H1 (cell line): ENCODE data around the gene MYPN. TPM values are rescaled to one million over a fixed set of nuclear protein-coding genes. Genes with fewer than 3 reads are reported as not detected.

Source experiments
- CTCF ChIA-PET: fragments of 300-600 bp; sonication (Branson Sonifier 250); formaldehyde crosslinking; loops from one replicate; lab custom pipeline; 2021; ENCODE audit not compliant: partially characterized antibody; lab: Charles Lee
- POLR2A ChIA-PET: fragments of 300-600 bp; sonication (Branson Sonifier 250); formaldehyde crosslinking; loops from one replicate; lab custom pipeline; 2021; ENCODE audit warnings: inconsistent platforms; ENCODE audit not compliant: partially characterized antibody; lab: Charles Lee
- DNase-seq, 2 experiments: peaks; one replicate each; pipeline versions ENCODE4 v3.0.0 to v3.0.0-alpha.2; 2010 to 2022; ENCODE audit warnings: low spot score in 2 of 2, low read depth in 1 of 2, mixed read lengths in 1 of 2
- FAIRE-seq: peaks from 2 replicates; lab custom pipeline; 2011; peaks lifted over from hg19 to GRCh38; lab: Jason Lieb, UNC
- H2AFZ ChIP-seq: 2 replicates; pipeline ENCODE4 v1.8.1; 2012; ENCODE audit warnings: low read length, inconsistent platforms
- H2AK5ac ChIP-seq: 2 replicates; pipeline ENCODE4 v1.6.1; 2013; ENCODE audit warnings: low read depth, low read length
- H2BK120ac ChIP-seq: replicated peaks from 2 replicates; pipeline ENCODE3; 2013; ENCODE audit warnings: low read depth, low read length, inconsistent platforms
- H2BK12ac ChIP-seq: 2 replicates; pipeline ENCODE4 v1.6.1; 2013; ENCODE audit warnings: low read depth, low read length
- H2BK15ac ChIP-seq: 2 replicates; pipeline ENCODE4 v1.6.1; 2013; ENCODE audit warnings: low read length
- H2BK20ac ChIP-seq: 2 replicates; pipeline ENCODE4 v1.6.1; 2013; ENCODE audit warnings: low read length
- H2BK5ac ChIP-seq: 2 replicates; pipeline ENCODE4 v1.6.1; 2013; ENCODE audit warnings: low read depth, low read length
- H3K14ac ChIP-seq: 2 replicates; pipeline ENCODE4 v1.6.1; 2013; ENCODE audit warnings: inconsistent platforms; ENCODE audit not compliant: insufficient read length
- H3K18ac ChIP-seq: 2 replicates; pipeline ENCODE4 v1.6.1; 2013; ENCODE audit warnings: low read length; ENCODE audit errors: extremely low read depth
- H3K23ac ChIP-seq: 2 replicates; pipeline ENCODE4 v1.6.1; 2013; ENCODE audit warnings: inconsistent platforms; ENCODE audit not compliant: insufficient read length
- H3K23me2 ChIP-seq: 2 replicates; pipeline ENCODE4 v1.6.1; 2013; ENCODE audit warnings: low read depth, low read length
- H3K27ac ChIP-seq: 2 replicates; pipeline ENCODE4 v1.6.1; 2011; ENCODE audit warnings: low read depth, low read length, inconsistent platforms
- H3K27me3 ChIP-seq, 4 experiments: replicated peaks in 1 of 4; 1 replicate in 1 of 4; 2 replicates in 3 of 4; pipeline versions ENCODE4 v1.6.1 to v1.8.1; 2011 to 2013; ENCODE audit warnings: low read length in 3 of 4, mild to moderate bottlenecking in 3 of 4, inconsistent platforms in 2 of 4, mixed read lengths in 2 of 4, moderate library complexity in 1 of 4; ENCODE audit not compliant: control insufficient read depth in 3 of 4, insufficient read depth in 3 of 4; ENCODE audit errors: extremely low read depth in 1 of 4
- H3K36me3 ChIP-seq, 4 experiments: 2 replicates each; pipeline versions ENCODE4 v1.6.1 to v1.8.1; 2011 to 2013; ENCODE audit warnings: mild to moderate bottlenecking in 4 of 4, low read length in 3 of 4, moderate library complexity in 2 of 4, control low read depth in 1 of 4, inconsistent platforms in 1 of 4; ENCODE audit not compliant: insufficient read depth in 4 of 4, control insufficient read depth in 2 of 4
- H3K4ac ChIP-seq: replicated peaks from 2 replicates; pipeline ENCODE3; 2013; ENCODE audit warnings: low read length, low read depth, mixed read lengths, inconsistent platforms; ENCODE audit not compliant: insufficient read length
- H3K4me1 ChIP-seq, 4 experiments: replicated peaks in 1 of 4; 1 replicate in 1 of 4; 2 replicates in 3 of 4; pipeline versions ENCODE4 v1.6.1 to v1.8.1; 2011 to 2013; ENCODE audit warnings: low read length in 3 of 4, inconsistent platforms in 2 of 4, mixed read lengths in 1 of 4; ENCODE audit not compliant: insufficient read depth in 4 of 4, control insufficient read depth in 3 of 4
- H3K4me2 ChIP-seq, 2 experiments: 2 replicates each; pipeline versions ENCODE4 v1.6.1 to v1.8.1; 2011 to 2013; ENCODE audit warnings: low read depth in 2 of 2, low read length in 2 of 2, control low read depth in 1 of 2, inconsistent platforms in 1 of 2, mild to moderate bottlenecking in 1 of 2; ENCODE audit not compliant: insufficient read depth in 1 of 2
- H3K4me3 ChIP-seq, 4 experiments: fragments of 200-600, 300-600 bp in 1 of 4; sonication (generic), shearing (Covaris generic), sonication (Bioruptor Twin) in 1 of 4; 2 replicates each; pipeline versions ENCODE4 v1.5.1 to v1.8.1; 2011 to 2016; ENCODE audit warnings: low read length in 4 of 4, low read depth in 3 of 4, control low read depth in 2 of 4, inconsistent platforms in 2 of 4, mild to moderate bottlenecking in 2 of 4, mixed read lengths in 1 of 4, moderate library complexity in 1 of 4; ENCODE audit not compliant: insufficient read depth in 2 of 4; ENCODE audit errors: extremely low read depth in 1 of 4
- H3K56ac ChIP-seq: replicated peaks from 2 replicates; pipeline ENCODE3; 2013; ENCODE audit warnings: low read depth, mild to moderate bottlenecking, mixed read lengths, low read length, inconsistent platforms; ENCODE audit not compliant: insufficient read length
- H3K79me1 ChIP-seq: 2 replicates; pipeline ENCODE4 v1.6.1; 2013; ENCODE audit warnings: low read depth, low read length, control low read depth
- H3K79me2 ChIP-seq, 2 experiments: 2 replicates each; pipeline versions ENCODE4 v1.6.1 to v1.8.1; 2012 to 2013; ENCODE audit warnings: low read length in 2 of 2, mild to moderate bottlenecking in 2 of 2, inconsistent platforms in 1 of 2; ENCODE audit not compliant: insufficient read depth in 2 of 2, control insufficient read depth in 1 of 2
- H3K9ac ChIP-seq, 4 experiments: replicated peaks in 1 of 4; 1 replicate in 1 of 4; 2 replicates in 3 of 4; pipeline versions ENCODE4 v1.6.1 to v1.8.1; 2011 to 2013; ENCODE audit warnings: low read depth in 3 of 4, low read length in 3 of 4, control low read depth in 2 of 4, mild to moderate bottlenecking in 2 of 4, moderate library complexity in 2 of 4, inconsistent platforms in 1 of 4; ENCODE audit errors: extremely low read depth in 1 of 4
- H3K9me3 ChIP-seq, 2 experiments: 2 replicates each; pipeline versions ENCODE4 v1.6.1 to v1.8.1; 2012 to 2013; ENCODE audit warnings: mild to moderate bottlenecking in 2 of 2, moderate library complexity in 2 of 2, control low read depth in 1 of 2, inconsistent platforms in 1 of 2, low read depth in 1 of 2, low read length in 1 of 2, mixed read lengths in 1 of 2; ENCODE audit not compliant: insufficient read depth in 2 of 2
- H4K20me1 ChIP-seq, 2 experiments: replicated peaks in 1 of 2; 2 replicates each; pipeline versions ENCODE3 to v1.8.1; 2011 to 2013; ENCODE audit warnings: inconsistent platforms in 2 of 2, low read length in 2 of 2, mild to moderate bottlenecking in 1 of 2; ENCODE audit not compliant: insufficient read depth in 2 of 2, control insufficient read depth in 1 of 2
- H4K5ac ChIP-seq: 2 replicates; pipeline ENCODE4 v1.6.1; 2013; ENCODE audit warnings: low read length, low read depth, mixed read lengths, inconsistent platforms; ENCODE audit not compliant: insufficient read length
- H4K8ac ChIP-seq: 2 replicates; pipeline ENCODE4 v1.8.0; 2013; ENCODE audit warnings: mild to moderate bottlenecking, moderate library complexity, low read length, inconsistent platforms; ENCODE audit not compliant: insufficient read depth; ENCODE audit errors: extremely low read depth
- H4K91ac ChIP-seq: replicated peaks from 2 replicates; pipeline ENCODE3; 2013; ENCODE audit warnings: low read length, mixed read lengths, inconsistent platforms; ENCODE audit not compliant: insufficient read length
- CBX8 ChIP-seq: fragments of 300-800, 300-1000 bp; sonication (generic); IDR thresholded peaks from 2 replicates; pipeline ENCODE4 v1.7.1; 2016; ENCODE audit warnings: low read depth, low read length, borderline replicate concordance
- NRF1 ChIP-seq: IDR thresholded peaks from 2 replicates; pipeline ENCODE4 v1.6.1; 2011; ENCODE audit warnings: mild to moderate bottlenecking, low read depth, low read length, improper control_type of control experiment
- RAD21 ChIP-seq, 2 experiments: IDR thresholded peaks in 1 of 2; conservative IDR thresholded peaks in 1 of 2; 2 replicates each; pipeline ENCODE4 v1.6.1; 2011; ENCODE audit warnings: low read depth in 2 of 2, low read length in 2 of 2, improper control_type of control experiment in 1 of 2, inconsistent platforms in 1 of 2, mild to moderate bottlenecking in 1 of 2, moderate library complexity in 1 of 2
- SIN3A ChIP-seq, 2 experiments: IDR thresholded peaks in 1 of 2; conservative IDR thresholded peaks in 1 of 2; 2 replicates each; pipeline ENCODE4 v1.6.1; 2011 to 2012; ENCODE audit warnings: low read length in 2 of 2, improper control_type of control experiment in 1 of 2, low read depth in 1 of 2, mild to moderate bottlenecking in 1 of 2
- SIRT6 ChIP-seq: IDR thresholded peaks from one replicate; pipeline ENCODE4 v1.7.1; 2012; ENCODE audit warnings: low read length, inconsistent platforms
- polyA plus RNA-seq, 7 experiments: library from polyadenylated mRNA; depleted of rRNA in 3 of 7; stranded (reverse) in 5 of 7; unstranded in 2 of 7; fragments of >200 nt in 5 of 7; fragments of 200-250 nt in 2 of 7; gene quantifications; 1 replicate in 5 of 7; 2 replicates in 1 of 7; 4 replicates in 1 of 7; pipeline versions ENCODE4 v1.2.1 to v1.2.3, GENCODE V29; 2011 to 2013; ENCODE audit warnings: missing spikeins in 2 of 7, mixed read lengths in 2 of 7
- total RNA-seq: library from RNA; stranded (reverse); fragmentation: NEBNext Ultra II Directional; extraction: Animal tissue kit (Norgen Biotek cat#: 25700); gene quantifications from 2 replicates; pipeline ENCODE4 v1.2.1, GENCODE V29; 2021

MYPN gene
- total and polyA plus RNA-seq, 2 of the 8 experiments (the other 6 are each of a cell fraction or from before 2014, with no cell fraction given), result not detected

- H3K4me3 ChIP-seq, result no peak overlapping the region
- TF ChIP-seq NRF1 (no peak), RAD21 (IDR thresholded peaks at IDR 0.05 in 1 of 2, conservative IDR thresholded peaks at IDR 0.05 in 1 of 2; ENCODE audit: low read depth in 2 of 2, low read length in 2 of 2) (no peak), SIRT6 (no peak), CBX8 (no peak), SIN3A (conservative IDR thresholded peaks at IDR 0.05 in 1 of 2, IDR thresholded peaks at IDR 0.05 in 1 of 2; ENCODE audit: low read depth in 1 of 2, low read length in 2 of 2) (no peak)
- TF ChIP-seq, all 59 proteins: peak for 0
- H4K91ac ChIP-seq, result no peak overlapping the region
- H3K9me3 ChIP-seq, result no peaks in the 10 kb centered on the region
- H3K79me2 ChIP-seq, result no peaks in the 10 kb centered on the region
- H3K27ac ChIP-seq, result no peak overlapping the region
- H2BK120ac ChIP-seq, result no peak overlapping the region
- POLR2A ChIA-PET, result no interaction called here
- H2AK5ac ChIP-seq, result no peak overlapping the region
- H3K4me1 ChIP-seq, result no peaks in the 10 kb centered on the region
- H3K23me2 ChIP-seq, result no peaks in the 10 kb centered on the region
- H3K4me2 ChIP-seq, result no peak overlapping the region
- CTCF ChIA-PET, result interaction anchor here (0.9 to 2.8 kb wide), 2 partner anchors 9 to 10 kb away, joined by 3 to 19 read pairs; partner anchors contain the start of gene ATOH7
- no peak overlapping the region for H4K8ac ChIP-seq
- no peak overlapping the region for H3K14ac ChIP-seq
- no peaks in the 10 kb centered on the region for H4K20me1 ChIP-seq
- H3K36me3 ChIP-seq, result no peaks in the 10 kb centered on the region
- no peaks in the 10 kb centered on the region for H3K79me1 ChIP-seq
- no peak overlapping the region for H2BK20ac ChIP-seq
- H2BK15ac ChIP-seq, result no peak overlapping the region
- no peak overlapping the region for H2BK5ac ChIP-seq
- H3K18ac ChIP-seq, result no peak overlapping the region
- H2BK12ac ChIP-seq, result no peak overlapping the region
- H2AFZ ChIP-seq, result no peak overlapping the region
- DNase-seq, result no peak
- H3K56ac ChIP-seq, result no peak overlapping the region
- FAIRE-seq, result no peak
- no peak overlapping the region for H3K4ac ChIP-seq
- no peak overlapping the region for H3K23ac ChIP-seq
- no peak overlapping the region for H4K5ac ChIP-seq
- no peaks in the 10 kb centered on the region for H3K27me3 ChIP-seq
- no peak overlapping the region for H3K9ac ChIP-seq
These were observed 111.9 kb downstream of the MYPN start for GRCh38 chr10:68221196-68221595.
